Nephron (organoid): ENCODE measurements around the gene TNFRSF8.

ENCODE experiments used
- H3K27ac Mint-ChIP-seq, 3 experiments: 2 replicates each; pipeline ENCODE4 v1.8.0; 2020; ENCODE audit warnings: mixed read lengths in 3 of 3, mild to moderate bottlenecking in 2 of 3, moderate library complexity in 1 of 3
- H3K27me3 Mint-ChIP-seq: 2 replicates; pipeline ENCODE4 v1.8.0; 2021; ENCODE audit warnings: low read depth, mild to moderate bottlenecking, moderate library complexity, mixed read lengths
- H3K36me3 Mint-ChIP-seq: 2 replicates; pipeline ENCODE4 v1.8.0; 2020; ENCODE audit warnings: low read depth, mixed read lengths
- H3K4me1 Mint-ChIP-seq: 2 replicates; pipeline ENCODE4 v1.8.0; 2020; ENCODE audit warnings: mixed read lengths
- H3K4me3 Mint-ChIP-seq, 3 experiments: 2 replicates each; pipeline ENCODE4 v1.8.0; 2020; ENCODE audit warnings: mild to moderate bottlenecking in 3 of 3, mixed read lengths in 3 of 3, moderate library complexity in 2 of 3
- H3K9me3 Mint-ChIP-seq: 2 replicates; pipeline ENCODE4 v1.8.0; 2020; ENCODE audit warnings: mixed read lengths
- CTCF ChIP-seq, 3 experiments: fragments of 200-600 bp; sonication (generic); IDR thresholded peaks; one replicate each; pipeline ENCODE4 v1.5.0; 2021; ENCODE audit warnings: antibody characterized with exemption in 3 of 3; ENCODE audit not compliant: unreplicated experiment in 3 of 3

Gene TNFRSF8

GRCh38 chr1:12135612-12136011 is 72.5 kb downstream of the TNFRSF8 start:
- Mint-ChIP-seq H3K4me3 (no peak overlapping the region), H3K9me3 (no peaks in the 10 kb centered on the region), H3K27me3 (peaks cover 10% of the 10 kb centered on the region), H3K4me1 (peaks cover 13% of the 10 kb centered on the region), H3K36me3 (no peaks in the 10 kb centered on the region), H3K27ac (no peak overlapping the region)
- no peak for TF ChIP-seq CTCF (IDR thresholded peaks at IDR 0.05; ENCODE audit: unreplicated experiment in 3 of 3)

- TF ChIP-seq CTCF (IDR thresholded peaks at IDR 0.05; ENCODE audit: unreplicated experiment in 3 of 3) = no peak
- H3K9me3 Mint-ChIP-seq = no peaks in the 10 kb centered on the region
- no peak overlapping the region for H3K4me3 Mint-ChIP-seq
- H3K36me3 Mint-ChIP-seq = no peaks in the 10 kb centered on the region
- H3K27ac Mint-ChIP-seq = no peak overlapping the region
- peaks cover 21% of the 10 kb centered on the region for H3K4me1 Mint-ChIP-seq
- H3K27me3 Mint-ChIP-seq = peaks cover 10% of the 10 kb centered on the region
Observed at GRCh38 chr1:12136916-12137610, 74.0 kb downstream of the TNFRSF8 start.

GRCh38 chr1:12138196-12139168 is 75.4 kb downstream of the TNFRSF8 start:
- H3K4me1 Mint-ChIP-seq = peaks cover 25% of the 10 kb centered on the region
- H3K4me3 Mint-ChIP-seq = no peak overlapping the region
- peak overlapping the region in 1 of 3 experiments; percentile 62 for H3K27ac Mint-ChIP-seq
- no peaks in the 10 kb centered on the region for H3K36me3 Mint-ChIP-seq
- TF ChIP-seq CTCF (IDR thresholded peaks at IDR 0.05; ENCODE audit: unreplicated experiment in 3 of 3) = no peak
- no peaks in the 10 kb centered on the region for H3K9me3 Mint-ChIP-seq
- peaks cover 6% of the 10 kb centered on the region for H3K27me3 Mint-ChIP-seq

GRCh38 chr1:12140016-12140415 is 76.9 kb downstream of the TNFRSF8 start:
- Mint-ChIP-seq H3K27ac (no peak overlapping the region), H3K36me3 (no peaks in the 10 kb centered on the region), H3K27me3 (peaks cover 6% of the 10 kb centered on the region), H3K4me1 (peaks cover 30% of the 10 kb centered on the region), H3K9me3 (no peaks in the 10 kb centered on the region), H3K4me3 (no peak overlapping the region)
- TF ChIP-seq CTCF (IDR thresholded peaks at IDR 0.05; ENCODE audit: unreplicated experiment in 3 of 3) = no peak

- no peaks in the 10 kb centered on the region for H3K9me3 Mint-ChIP-seq
- TF ChIP-seq CTCF (IDR thresholded peaks at IDR 0.05; ENCODE audit: unreplicated experiment in 3 of 3) = no peak
- H3K4me1 Mint-ChIP-seq = peaks cover 30% of the 10 kb centered on the region
- H3K27ac Mint-ChIP-seq = peak overlapping the region in 1 of 3 experiments; percentile 74
- H3K4me3 Mint-ChIP-seq = no peak overlapping the region
- H3K27me3 Mint-ChIP-seq = peaks cover 6% of the 10 kb centered on the region
- H3K36me3 Mint-ChIP-seq = no peaks in the 10 kb centered on the region
Observed at GRCh38 chr1:12140515-12141162, 77.5 kb downstream of the TNFRSF8 start.
